Heart right ventricle (tissue), 16 donors: ENCODE data around the gene PCP4. TPM values are rescaled to one million over a fixed set of nuclear protein-coding genes. Genes with fewer than 3 reads are reported as not detected.

Experiments
- ATAC-seq, 8 donors: fragments of 200-7000 bp; cut with Tn5 transposase; one replicate each; pipeline ENCODE4 v1.9.1; 2020; ENCODE audit warnings: mild to moderate bottlenecking in 8 of 8, moderate library complexity in 8 of 8, moderate number of reproducible peaks in 1 of 8
- DNase-seq, 2 donors: peaks; one replicate each; pipeline ENCODE4 v3.0.0-alpha.2; 2020
- H3K27ac ChIP-seq, 10 donors: fragments of 200-600 bp; sonication (generic) in 2 of 10; one replicate each; pipeline versions ENCODE4 v1.5.0 to v1.8.0; 2020 to 2022; ENCODE audit warnings: mild to moderate bottlenecking in 3 of 10
- H3K27me3 ChIP-seq, 7 donors: fragments of 200-600 bp; one replicate each; pipeline ENCODE4 v1.8.0; 2021 to 2022; ENCODE audit warnings: mild to moderate bottlenecking in 2 of 7
- H3K36me3 ChIP-seq, 9 donors: fragments of 200-600 bp; sonication (generic) in 1 of 9; one replicate each; pipeline versions ENCODE4 v1.5.0 to v1.8.0; 2020 to 2022; ENCODE audit warnings: mild to moderate bottlenecking in 2 of 9
- H3K4me1 ChIP-seq, 9 donors: fragments of 200-600 bp; sonication (generic) in 1 of 9; one replicate each; pipeline versions ENCODE4 v1.5.0 to v1.8.0; 2020 to 2022; ENCODE audit warnings: mild to moderate bottlenecking in 4 of 9
- H3K4me3 ChIP-seq, 10 donors: fragments of 200-600 bp; sonication (generic) in 2 of 10; one replicate each; pipeline versions ENCODE4 v1.5.0 to v1.8.0; 2020 to 2022; ENCODE audit warnings: mild to moderate bottlenecking in 7 of 10, moderate library complexity in 2 of 10
- H3K9me3 ChIP-seq, 11 donors: fragments of 200-600 bp in 10 of 11; sonication (generic) in 2 of 11; one replicate each; pipeline versions ENCODE4 v1.5.0 to v1.8.0; 2013 to 2022; ENCODE audit warnings: mild to moderate bottlenecking in 2 of 11, control low read depth in 1 of 11, moderate library complexity in 1 of 11
- CTCF ChIP-seq, 9 donors: fragments of 200-600 bp; sonication (generic) in 2 of 9; IDR thresholded peaks; one replicate each; pipeline versions ENCODE4 v1.5.0 to v1.8.0; 2021 to 2022; ENCODE audit warnings: antibody characterized with exemption in 9 of 9, mild to moderate bottlenecking in 5 of 9, moderate library complexity in 1 of 9
- WGBS, 2 donors: extraction: QIAGEN DNeasy Blood & Tissue Kit; methylation state at CpG; one replicate each; pipeline ENCODE4 v1.1.7; 2013; ENCODE audit warnings: inconsistent platforms in 1 of 2; 5-methylcytosine and 5-hydroxymethylcytosine counted together
- intact Hi-C, 10 donors: fragments of 100-400 bp; cut with DNase I; formaldehyde crosslinking; loops; one replicate each; pipeline versions ENCODE4 v1.11.1 to v1.14.2; 2022
- polyA plus RNA-seq, 2 donors: library from polyadenylated mRNA; stranded (reverse); fragments of 200-250 nt; gene quantifications; one replicate each; pipeline ENCODE4 v1.2.3, GENCODE V29; 2013
- total RNA-seq, 10 donors: library from RNA; stranded (reverse); fragmentation: NEBNext Ultra II Directional in 3 of 10; extraction: Animal tissue kit (Norgen Biotek cat#: 25700) in 3 of 10; gene quantifications; one replicate each; pipeline versions ENCODE4 v1.2.1 to v1.2.4, GENCODE V29; 2021 to 2023
- donor health status: Arrhythmogenic right ventricular cardiomyopathy.
- donor health status: ischemic (EF 13 %, LVEDD 7.1; RV severe dilation, severe dysfunction).
- donor health status: healthy with polysubstance abuse.
- donor health status: DM: no; HTN: yes; CAD: no.
- donor health status: DM: no; HTN: no; CAD: no.
- donor health status: ischemic (EF 25% LVEDD 6.9; RV normal size, moderate dysfunction).
- donor health status: ischemic (EF 25% LVEDD 5.7; RV mildly dilated, moderate dysfunction).
- donor health status: healthy.
- donor health status: DM: yes; HTN: yes; CAD: no.
- donor health status: Ischemic cardiomyopathy.
- donor health status: ischemic (EF 35%, LVEDD 5.7; RV mildly dilated, moderate dysfunction).
- donor health status: nonischemic (EF 11% LVEDD 7.7; RV severe dilation, severe dysfunction).
- donor health status: DM: yes; HTN: yes; CAD: no.
- donor health status: PGD.
- donor health status: ischemic (EF 29% LVEDD 5.4; RV normal size, mild dysfunction).
- donor health status: nonischemic (EF 23%, LVEDD 6.1; RV moderate dilation, normal function).

Gene PCP4
- total and polyA plus RNA-seq, 12 donors, result 1.0 to 6.9 (median 3.6) TPM

DNA sequence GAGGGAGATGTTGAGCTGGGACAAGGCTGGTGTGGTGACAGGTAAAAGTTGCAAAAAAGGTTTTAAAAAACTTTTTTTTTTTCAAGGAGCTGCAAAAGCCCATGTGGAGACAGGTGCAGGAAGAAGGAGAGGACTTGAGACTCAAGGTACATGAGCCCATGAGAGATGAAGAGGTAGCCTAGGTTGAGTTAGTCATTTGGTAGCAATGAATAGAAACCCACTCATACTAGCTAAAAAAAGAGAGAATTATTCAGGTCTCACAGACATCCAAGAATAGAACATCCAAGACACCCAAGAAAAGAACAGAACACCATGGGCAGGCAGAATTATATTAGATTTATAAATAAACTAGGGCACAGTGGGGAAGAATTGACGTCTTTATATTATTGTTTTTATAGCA lies 65.1 kb downstream of the PCP4 start:
- 83 to 85% methylated on average over 1 of the region's 1 CpG for WGBS, 2 donors
- ATAC-seq, result no peak
- H3K4me3 ChIP-seq, result no peak overlapping the region
- peaks cover 0 to 12% (median 0%) of the 10 kb centered on the region in 11 donors for H3K9me3 ChIP-seq
- no peaks in the 10 kb centered on the region for H3K27me3 ChIP-seq
- H3K27ac ChIP-seq, result no peak overlapping the region
- no peaks in the 10 kb centered on the region for H3K36me3 ChIP-seq
- TF ChIP-seq CTCF (IDR thresholded peaks at IDR 0.05), result no peak
- intact Hi-C loops, result no loop called here
- no peak for DNase-seq
- H3K4me1 ChIP-seq, result no peaks in the 10 kb centered on the region

- no peak for TF ChIP-seq CTCF (IDR thresholded peaks at IDR 0.05)
- Histone ChIP-seq H3K27ac (no peak overlapping the region), H3K4me1 (no peaks in the 10 kb centered on the region), H3K27me3 (no peaks in the 10 kb centered on the region), H3K9me3 (peaks cover 0 to 16% (median 0%) of the 10 kb centered on the region in 11 donors), H3K4me3 (no peak overlapping the region), H3K36me3 (no peaks in the 10 kb centered on the region)
- no peak for ATAC-seq
- 80 to 84% methylated on average over 2 of the region's 2 CpGs for WGBS, 2 donors
- intact Hi-C loops, result no loop called here
- no peak for DNase-seq
Measured at GRCh38 chr21:39934895-39935294, 67.7 kb downstream of the PCP4 start.

GRCh38 chr21:39935716-39936115 lies 68.5 kb downstream of the PCP4 start:
- no peaks in the 10 kb centered on the region for H3K4me1 ChIP-seq
- WGBS, 2 donors, result 89 to 90% methylated on average over 5 of the region's 5 CpGs
- intact Hi-C loops, result no loop called here
- H3K36me3 ChIP-seq, result no peaks in the 10 kb centered on the region
- DNase-seq, result no peak
- no peak overlapping the region for H3K4me3 ChIP-seq
- peaks cover 0 to 16% (median 0%) of the 10 kb centered on the region in 11 donors for H3K9me3 ChIP-seq
- no peak for ATAC-seq
- no peaks in the 10 kb centered on the region for H3K27me3 ChIP-seq
- no peak overlapping the region for H3K27ac ChIP-seq
- no peak for TF ChIP-seq CTCF (IDR thresholded peaks at IDR 0.05)

DNA sequence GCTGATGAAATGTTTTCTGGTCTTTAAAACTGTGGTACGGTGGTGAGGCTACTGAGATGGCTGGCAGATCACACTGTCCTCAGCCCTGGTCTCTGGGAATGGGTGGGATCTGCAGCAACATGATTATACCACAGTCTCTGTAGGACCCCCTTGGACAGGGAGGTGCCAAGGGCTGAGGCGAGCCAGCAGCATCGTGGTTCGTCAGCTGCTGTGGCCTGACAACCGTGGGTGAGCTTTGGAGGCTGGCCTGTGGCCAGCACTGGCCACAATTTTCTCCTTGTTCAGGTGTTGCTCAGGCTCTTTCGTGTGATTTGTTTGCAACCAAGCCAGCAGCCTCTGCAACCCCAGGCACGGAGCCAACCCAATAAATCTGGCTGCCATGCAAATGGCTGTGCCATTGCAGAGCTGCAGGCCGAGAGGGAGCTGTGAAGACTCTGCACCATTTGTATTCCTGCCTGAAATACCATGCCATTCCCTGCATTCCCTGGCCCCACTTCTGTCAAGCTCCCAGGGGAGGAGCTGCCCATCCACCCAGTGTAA lies 70.9 kb downstream of the PCP4 start:
- intact Hi-C loops, result no loop called here
- Histone ChIP-seq H3K27me3 (no peaks in the 10 kb centered on the region), H3K4me3 (no peak overlapping the region), H3K36me3 (no peaks in the 10 kb centered on the region), H3K9me3 (peaks cover 0 to 10% (median 0%) of the 10 kb centered on the region in 11 donors), H3K4me1 (no peaks in the 10 kb centered on the region), H3K27ac (no peak overlapping the region)
- 75 to 77% methylated on average over 8 of the region's 8 CpGs for WGBS, 2 donors
- TF ChIP-seq CTCF (IDR thresholded peaks at IDR 0.05), result no peak
- DNase-seq (no peak), ATAC-seq (no peak)
